Measurements from ENCODE around the gene ST13.

The ST13 gene

GRCh38 chr22:40819599-40820140 lies 36.8 kb downstream of the ST13 start:
- H4K91ac ChIP-seq (ENCODE audit: low read depth, low read length, poor library complexity) = no peak overlapping the region
- peaks cover 4% of the 10 kb centered on the region for H3K79me1 ChIP-seq (ENCODE audit: low read depth, low read length)
- peaks cover 0 to 3% of the 10 kb centered on the region in 2 donors for H3K4me1 ChIP-seq (ENCODE audit: control insufficient read depth in 2 of 2, insufficient read depth in 1 of 2, low read depth in 1 of 2, low read length in 2 of 2)
- peak overlapping the region; percentile 54 for H3K4me2 ChIP-seq (ENCODE audit: insufficient read depth, low read length, poor library complexity, severe bottlenecking)
- no peak overlapping the region for H3K9ac ChIP-seq (ENCODE audit: low read depth, low read length, poor library complexity)
- no peak overlapping the region for H3K4ac ChIP-seq (ENCODE audit: low read length)
- no peak overlapping the region for H3K23ac ChIP-seq (ENCODE audit: low read depth, low read length, poor library complexity)
- WGBS, 2 donors (ENCODE audit: extremely low coverage in 2 of 2, insufficient read length in 2 of 2, insufficient replicate concordance in 1 of 2) = no CpG with 5 or more reads among the region's 4 CpGs
- H2BK12ac ChIP-seq (ENCODE audit: low read length) = no peak overlapping the region
- peak overlapping the region; percentile 98 for H2AFZ ChIP-seq (ENCODE audit: low read length)
- H3K27me3 ChIP-seq (ENCODE audit: control insufficient read depth in 3 of 3, insufficient read depth in 3 of 3, low read depth in 1 of 3, low read length in 3 of 3) = no peaks in the 10 kb centered on the region
- H3K18ac ChIP-seq (ENCODE audit: low read length) = no peak overlapping the region
- peak overlapping the region; percentile 44 for H3K27ac ChIP-seq (replicated peaks; ENCODE audit: low read length)
- DNase-seq (ENCODE audit: low spot score) = no peak
- no peak overlapping the region for H2BK5ac ChIP-seq (ENCODE audit: low read length)
- no peak overlapping the region for H2BK15ac ChIP-seq (ENCODE audit: low read length)
- no peak overlapping the region for H2BK120ac ChIP-seq (ENCODE audit: low read depth, low read length)
- peaks cover 0 to 33% of the 10 kb centered on the region in 2 donors for H3K36me3 ChIP-seq (replicated peaks in 1 of 2; ENCODE audit: control insufficient read depth in 2 of 2, insufficient read depth in 2 of 2, low read length in 2 of 2)
- no peak overlapping the region for H4K8ac ChIP-seq (ENCODE audit: low read depth, low read length)
- H3K14ac ChIP-seq (ENCODE audit: low read length) = no peak overlapping the region
- peak overlapping the region; percentile 47 to 95 for H3K4me3 ChIP-seq (ENCODE audit: low read length in 2 of 2)
- H2AK5ac ChIP-seq (ENCODE audit: low read depth, low read length) = no peak overlapping the region
- no peaks in the 10 kb centered on the region for H3K9me3 ChIP-seq (replicated peaks in 1 of 2; ENCODE audit: control insufficient read depth in 2 of 2, insufficient read depth in 1 of 2, low read depth in 1 of 2, low read length in 2 of 2)

- no CpG with 5 or more reads among the region's 61 CpGs for WGBS, 2 donors (ENCODE audit: extremely low coverage in 2 of 2, insufficient read length in 2 of 2, insufficient replicate concordance in 1 of 2)
- Histone ChIP-seq H4K8ac (ENCODE audit: low read depth, low read length) (peak within 1 kb of the TSS; percentile 50), H3K14ac (ENCODE audit: low read length) (peak within 1 kb of the TSS; percentile 95), H2BK5ac (ENCODE audit: low read length) (peak within 1 kb of the TSS; percentile 95), H4K91ac (ENCODE audit: low read depth, low read length, poor library complexity) (no peak within 1 kb of the TSS), H3K18ac (ENCODE audit: low read length) (peak within 1 kb of the TSS; percentile 97), H3K4me2 (ENCODE audit: insufficient read depth, low read length, poor library complexity, severe bottlenecking) (peak within 1 kb of the TSS; percentile 94), H3K4me1 (ENCODE audit: control insufficient read depth in 2 of 2, insufficient read depth in 1 of 2, low read depth in 1 of 2, low read length in 2 of 2) (peaks cover 0 to 3% of the 10 kb centered on the region in 2 donors), H3K9me3 (replicated peaks in 1 of 2; ENCODE audit: control insufficient read depth in 2 of 2, insufficient read depth in 1 of 2, low read depth in 1 of 2, low read length in 2 of 2) (no peaks in the 10 kb centered on the region), H2BK12ac (ENCODE audit: low read length) (no peak within 1 kb of the TSS), H2AFZ (ENCODE audit: low read length) (peak within 1 kb of the TSS; percentile 98), H2BK120ac (ENCODE audit: low read depth, low read length) (no peak within 1 kb of the TSS), H3K27me3 (ENCODE audit: control insufficient read depth in 3 of 3, insufficient read depth in 3 of 3, low read depth in 1 of 3, low read length in 3 of 3) (no peaks in the 10 kb centered on the region), H3K4me3 (ENCODE audit: low read length in 2 of 2) (peak within 1 kb of the TSS; percentile 93 to 95), H3K36me3 (replicated peaks in 1 of 2; ENCODE audit: control insufficient read depth in 2 of 2, insufficient read depth in 2 of 2, low read length in 2 of 2) (peaks cover 0 to 26% of the 10 kb centered on the region in 2 donors), H3K9ac (ENCODE audit: low read depth, low read length, poor library complexity) (peak within 1 kb of the TSS; percentile 97), H2BK15ac (ENCODE audit: low read length) (peak within 1 kb of the TSS; percentile 77), H3K4ac (ENCODE audit: low read length) (no peak within 1 kb of the TSS), H3K23ac (ENCODE audit: low read depth, low read length, poor library complexity) (peak within 1 kb of the TSS; percentile 94), H2AK5ac (ENCODE audit: low read depth, low read length) (peak within 1 kb of the TSS; percentile 53), H3K27ac (replicated peaks; ENCODE audit: low read length) (peak within 1 kb of the TSS; percentile 81), H3K79me1 (ENCODE audit: low read depth, low read length) (peaks cover 4% of the 10 kb centered on the region)
- DNase-seq (ENCODE audit: low spot score) = peak; percentile 70
Observed at GRCh38 chr22:40818747-40819598, 37.5 kb downstream of the ST13 start, which contains the start of gene SLC25A17. SLC25A17 (minus strand) TSS chr22:40819346; CDS start chr22:40819248, 98 bp downstream.

- peaks cover 0 to 22% of the 10 kb centered on the region in 2 donors for H3K36me3 ChIP-seq (replicated peaks in 1 of 2; ENCODE audit: control insufficient read depth in 2 of 2, insufficient read depth in 2 of 2, low read length in 2 of 2)
- H3K23ac ChIP-seq (ENCODE audit: low read depth, low read length, poor library complexity) = no peak overlapping the region
- H2BK5ac ChIP-seq (ENCODE audit: low read length) = no peak overlapping the region
- no CpG with 5 or more reads among the region's 14 CpGs for WGBS, 2 donors (ENCODE audit: extremely low coverage in 2 of 2, insufficient read length in 2 of 2, insufficient replicate concordance in 1 of 2)
- no peaks in the 10 kb centered on the region for H3K9me3 ChIP-seq (replicated peaks in 1 of 2; ENCODE audit: control insufficient read depth in 2 of 2, insufficient read depth in 1 of 2, low read depth in 1 of 2, low read length in 2 of 2)
- H2BK120ac ChIP-seq (ENCODE audit: low read depth, low read length) = no peak overlapping the region
- peak overlapping the region; percentile 98 for H2AFZ ChIP-seq (ENCODE audit: low read length)
- DNase-seq (ENCODE audit: low spot score) = no peak
- H4K8ac ChIP-seq (ENCODE audit: low read depth, low read length) = no peak overlapping the region
- H2BK12ac ChIP-seq (ENCODE audit: low read length) = no peak overlapping the region
- peak overlapping the region; percentile 53 for H2AK5ac ChIP-seq (ENCODE audit: low read depth, low read length)
- peak overlapping the region; percentile 93 to 95 for H3K4me3 ChIP-seq (ENCODE audit: low read length in 2 of 2)
- H3K14ac ChIP-seq (ENCODE audit: low read length) = no peak overlapping the region
- H3K4ac ChIP-seq (ENCODE audit: low read length) = no peak overlapping the region
- peak overlapping the region; percentile 94 for H3K4me2 ChIP-seq (ENCODE audit: insufficient read depth, low read length, poor library complexity, severe bottlenecking)
- no peak overlapping the region for H2BK15ac ChIP-seq (ENCODE audit: low read length)
- H3K4me1 ChIP-seq (ENCODE audit: control insufficient read depth in 2 of 2, insufficient read depth in 1 of 2, low read depth in 1 of 2, low read length in 2 of 2) = peaks cover 0 to 3% of the 10 kb centered on the region in 2 donors
- H4K91ac ChIP-seq (ENCODE audit: low read depth, low read length, poor library complexity) = no peak overlapping the region
- H3K27ac ChIP-seq (replicated peaks; ENCODE audit: low read length) = no peak overlapping the region
- peaks cover 4% of the 10 kb centered on the region for H3K79me1 ChIP-seq (ENCODE audit: low read depth, low read length)
- H3K18ac ChIP-seq (ENCODE audit: low read length) = no peak overlapping the region
- no peaks in the 10 kb centered on the region for H3K27me3 ChIP-seq (ENCODE audit: control insufficient read depth in 3 of 3, insufficient read depth in 3 of 3, low read depth in 1 of 3, low read length in 3 of 3)
- H3K9ac ChIP-seq (ENCODE audit: low read depth, low read length, poor library complexity) = no peak overlapping the region
Observed at GRCh38 chr22:40818192-40818746, 38.2 kb downstream of the ST13 start.

- Histone ChIP-seq H3K27me3 (ENCODE audit: control insufficient read depth in 3 of 3, insufficient read depth in 3 of 3, low read depth in 1 of 3, low read length in 3 of 3) (no peaks in the 10 kb centered on the region), H3K4me2 (ENCODE audit: insufficient read depth, low read length, poor library complexity, severe bottlenecking) (no peak overlapping the region), H3K14ac (ENCODE audit: low read length) (no peak overlapping the region), H2AK5ac (ENCODE audit: low read depth, low read length) (no peak overlapping the region), H2BK5ac (ENCODE audit: low read length) (no peak overlapping the region), H2BK12ac (ENCODE audit: low read length) (no peak overlapping the region), H4K8ac (ENCODE audit: low read depth, low read length) (no peak overlapping the region), H3K18ac (ENCODE audit: low read length) (no peak overlapping the region), H2BK15ac (ENCODE audit: low read length) (no peak overlapping the region), H3K36me3 (replicated peaks in 1 of 2; ENCODE audit: control insufficient read depth in 2 of 2, insufficient read depth in 2 of 2, low read length in 2 of 2) (peaks cover 0 to 22% of the 10 kb centered on the region in 2 donors), H4K91ac (ENCODE audit: low read depth, low read length, poor library complexity) (no peak overlapping the region), H3K4ac (ENCODE audit: low read length) (no peak overlapping the region), H3K9ac (ENCODE audit: low read depth, low read length, poor library complexity) (no peak overlapping the region), H3K27ac (replicated peaks; ENCODE audit: low read length) (no peak overlapping the region), H3K4me3 (ENCODE audit: low read length in 2 of 2) (peak overlapping the region in 1 of 2 donors; percentile 95), H3K9me3 (replicated peaks in 1 of 2; ENCODE audit: control insufficient read depth in 2 of 2, insufficient read depth in 1 of 2, low read depth in 1 of 2, low read length in 2 of 2) (no peaks in the 10 kb centered on the region), H3K79me1 (ENCODE audit: low read depth, low read length) (peaks cover 4% of the 10 kb centered on the region), H2BK120ac (ENCODE audit: low read depth, low read length) (no peak overlapping the region), H3K23ac (ENCODE audit: low read depth, low read length, poor library complexity) (no peak overlapping the region), H2AFZ (ENCODE audit: low read length) (no peak overlapping the region), H3K4me1 (ENCODE audit: control insufficient read depth in 2 of 2, insufficient read depth in 1 of 2, low read depth in 1 of 2, low read length in 2 of 2) (peaks cover 0 to 3% of the 10 kb centered on the region in 2 donors)
- DNase-seq (ENCODE audit: low spot score) = no peak
- no CpG with 5 or more reads among the region's 4 CpGs for WGBS, 2 donors (ENCODE audit: extremely low coverage in 2 of 2, insufficient read length in 2 of 2, insufficient replicate concordance in 1 of 2)
Observed at GRCh38 chr22:40817737-40818136, 38.7 kb downstream of the ST13 start.
